SKM-1 (cell line): Measurements from ENCODE around the gene SPAG4.
A peak's percentile ranks its signal among the peaks of the same experiment; 100 is the strongest.

ENCODE experiments used
- DNase-seq: peaks from one replicate; lab custom pipeline; 2025; ENCODE audit not compliant: unreplicated experiment; lab: John Stamatoyannopoulos, UW

SPAG4 gene

DNA sequence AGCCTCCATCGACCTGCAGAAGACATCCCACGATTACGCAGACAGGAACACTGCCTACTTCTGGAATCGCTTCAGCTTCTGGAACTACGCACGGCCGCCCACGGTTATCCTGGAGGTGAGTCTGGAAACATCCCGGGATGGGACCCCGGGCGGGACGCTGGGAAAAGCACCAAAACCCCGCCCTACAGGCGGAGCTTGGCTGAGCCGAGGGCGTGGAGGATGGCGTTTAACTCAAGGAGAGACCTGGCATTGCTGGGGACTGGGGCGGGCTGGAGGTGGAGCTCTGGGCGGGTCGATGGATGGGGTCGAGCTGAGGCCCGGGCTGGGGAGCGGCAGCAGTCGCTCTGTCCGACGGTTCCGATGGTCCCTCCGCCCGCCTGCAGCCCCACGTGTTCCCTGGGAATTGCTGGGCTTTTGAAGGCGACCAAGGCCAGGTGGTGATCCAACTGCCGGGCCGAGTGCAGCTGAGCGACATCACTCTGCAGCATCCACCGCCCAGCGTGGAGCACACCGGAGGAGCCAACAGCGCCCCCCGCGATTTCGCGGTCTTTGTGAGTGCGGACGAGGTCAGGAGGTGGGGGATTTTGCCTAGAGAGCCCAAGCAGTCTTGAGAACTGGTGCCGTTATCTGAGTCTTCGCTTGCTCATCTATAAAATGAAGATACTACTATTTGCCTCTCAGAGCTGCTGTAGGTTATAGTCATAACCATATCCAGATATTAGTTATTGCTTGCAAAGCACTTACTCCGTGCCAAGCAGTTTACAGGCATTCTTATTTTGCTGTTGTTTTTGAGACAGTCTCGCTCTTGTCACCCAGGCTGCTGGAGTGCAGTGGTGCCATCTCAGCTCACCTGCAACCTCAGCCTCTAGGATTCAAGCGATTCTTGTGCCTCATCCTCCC lies 3.8 kb downstream of the SPAG4 start:
- peak; percentile 26 for DNase-seq

GRCh38 chr20:35620818-35621559 lies 5.4 kb downstream of the SPAG4 start:
- no peak for DNase-seq

- no peak for DNase-seq
These were observed 5.9 kb downstream of the SPAG4 start for GRCh38 chr20:35621560-35621946.

DNA sequence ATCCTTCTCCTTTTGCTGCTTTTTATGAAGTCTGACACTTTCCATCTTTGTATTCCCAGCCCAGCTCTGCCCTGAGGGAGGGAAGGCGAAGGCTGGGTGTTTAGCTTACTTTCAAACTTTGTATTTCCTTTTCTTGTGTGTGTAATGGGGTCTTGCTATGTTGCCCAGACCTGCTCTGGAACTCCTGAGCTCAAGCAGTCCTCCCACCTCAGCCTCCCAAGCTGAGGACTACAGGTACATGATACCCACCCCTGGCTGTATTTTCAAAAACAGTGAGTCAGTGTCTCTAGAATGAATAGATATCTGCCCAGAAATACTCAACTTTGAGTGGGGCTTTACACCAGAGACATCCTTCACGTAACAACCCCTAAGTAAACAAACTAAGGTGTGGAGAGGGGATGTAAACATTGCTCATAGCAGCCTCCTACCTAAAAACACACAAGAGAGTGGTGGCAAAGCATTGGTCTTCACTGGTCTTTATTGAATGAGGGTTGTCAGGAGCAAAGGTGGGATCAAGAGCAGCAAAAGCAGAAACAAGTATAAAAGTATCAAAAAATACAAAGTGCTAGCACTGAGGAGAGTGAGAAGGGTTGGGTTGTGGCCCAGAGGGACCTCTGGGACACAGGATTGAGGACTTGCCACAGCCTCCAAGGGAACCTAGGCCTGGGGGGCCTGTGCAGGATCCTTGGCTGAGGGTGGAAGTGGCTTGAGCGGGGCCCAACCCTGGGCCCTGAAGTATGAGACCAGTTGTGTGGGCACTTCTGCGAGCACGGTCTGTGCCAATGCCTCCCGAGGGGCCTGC lies 10.2 kb downstream of the SPAG4 start:
- no peak for DNase-seq

GRCh38 chr20:35626386-35627001 lies 10.9 kb downstream of the SPAG4 start:
- no peak for DNase-seq

DNA sequence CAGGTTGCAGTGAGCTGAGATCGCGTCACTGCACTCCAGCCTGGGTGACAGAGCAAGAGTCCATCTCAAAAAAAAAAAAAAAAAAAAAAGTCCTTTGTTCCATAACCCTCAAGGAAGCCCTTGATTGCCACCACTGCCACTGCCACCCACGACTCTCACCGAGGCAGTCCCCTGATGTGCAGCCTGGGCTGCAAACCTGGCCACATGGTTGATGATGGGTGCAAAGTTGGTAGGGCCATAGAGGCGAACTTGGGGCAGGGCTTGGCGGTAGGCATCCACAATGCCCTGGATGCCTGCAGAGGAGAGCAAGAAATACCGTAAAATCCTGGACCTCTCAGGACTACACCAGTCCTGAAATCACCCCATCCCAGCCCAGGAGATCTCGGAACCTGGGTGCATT lies 11.5 kb downstream of the SPAG4 start:
- no peak for DNase-seq

- DNase-seq = no peak
These were observed 14.0 kb downstream of the SPAG4 start for GRCh38 chr20:35629427-35630145.

GRCh38 chr20:35630636-35631035 lies 15.0 kb downstream of the SPAG4 start:
- DNase-seq = no peak

GRCh38 chr20:35632539-35633115 lies 17.0 kb downstream of the SPAG4 start:
- DNase-seq = no peak

DNA sequence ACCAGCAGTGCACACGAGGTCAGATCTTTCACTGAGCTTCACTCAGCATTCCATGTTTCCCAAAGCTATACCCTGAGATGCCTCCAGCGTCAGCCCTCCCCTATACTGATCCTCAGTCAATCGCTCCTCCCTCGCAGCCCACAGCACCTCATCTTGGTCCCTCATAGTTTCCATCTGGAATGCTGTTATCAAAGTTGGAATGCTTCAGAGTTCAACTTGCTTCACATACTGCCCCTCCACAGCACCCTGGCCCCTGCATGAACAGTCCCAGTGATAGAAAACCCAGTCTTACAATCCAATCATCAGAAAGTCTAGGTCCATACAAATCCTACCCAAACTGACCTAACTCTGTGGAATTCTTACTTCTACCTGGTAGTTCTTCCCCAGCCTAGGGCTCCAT lies 20.0 kb downstream of the SPAG4 start:
- no peak for DNase-seq

GRCh38 chr20:35636095-35636494 lies 20.5 kb downstream of the SPAG4 start:
- DNase-seq = no peak

DNA sequence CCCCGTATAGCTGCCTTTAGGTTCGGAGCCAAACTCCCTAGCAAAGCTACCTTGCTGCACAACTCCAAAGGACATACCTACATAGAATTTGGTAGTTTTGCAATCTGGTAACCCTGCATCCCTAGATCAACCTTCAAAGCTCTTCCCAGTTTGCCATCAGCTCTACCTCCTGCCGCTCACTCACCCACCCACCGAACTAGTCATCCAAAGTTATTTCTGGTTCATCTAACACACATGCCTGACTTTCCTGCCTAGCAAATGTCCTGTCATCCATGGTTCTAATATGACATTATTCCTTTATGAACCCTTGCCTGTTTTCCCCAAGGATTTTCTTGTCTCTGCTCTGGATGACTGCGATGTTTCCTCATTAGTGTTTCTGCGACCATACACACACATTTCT lies 21.6 kb downstream of the SPAG4 start:
- no peak for DNase-seq

GRCh38 chr20:35638751-35639150 lies 23.1 kb downstream of the SPAG4 start:
- no peak for DNase-seq

DNA sequence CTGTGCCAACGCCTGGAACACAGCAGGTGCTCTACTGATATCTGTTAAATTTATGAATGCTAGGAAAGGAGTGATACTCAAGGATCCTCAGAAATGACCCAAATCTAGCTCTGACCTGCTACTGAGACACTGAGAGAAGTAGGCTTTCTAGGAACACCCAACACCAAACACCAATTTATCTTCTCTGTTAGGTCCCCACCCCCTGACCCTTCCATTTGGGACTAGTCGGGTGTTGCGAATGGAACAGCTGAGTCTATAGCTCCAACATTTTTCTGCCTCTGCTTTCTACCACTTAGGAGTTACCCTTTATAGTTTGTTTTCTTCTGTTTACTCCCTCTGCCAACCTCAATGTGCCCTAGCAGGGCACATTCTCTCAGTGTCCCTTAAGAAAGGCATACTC lies 25.1 kb downstream of the SPAG4 start:
- DNase-seq = no peak

DNA sequence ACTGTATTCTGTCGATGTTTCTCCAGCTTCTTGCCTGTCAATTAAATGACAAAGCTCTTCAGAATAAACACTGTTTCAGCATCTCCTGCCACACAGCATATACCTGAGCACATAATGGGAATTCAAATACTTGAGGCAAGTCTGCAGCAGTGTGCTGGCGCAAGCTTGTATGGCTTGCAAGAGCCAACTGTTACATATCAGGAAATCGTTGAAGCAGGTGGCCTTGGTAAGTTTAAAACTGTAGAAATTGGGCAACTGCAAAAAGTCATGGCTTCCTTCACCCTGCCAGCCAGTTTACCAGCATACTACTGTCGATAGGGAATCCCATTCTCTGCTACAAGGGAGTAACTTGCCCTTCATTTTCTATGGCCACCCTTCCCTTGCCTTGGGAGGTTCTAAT lies 26.1 kb downstream of the SPAG4 start:
- DNase-seq = no peak

GRCh38 chr20:35643045-35643444 lies 27.4 kb downstream of the SPAG4 start:
- DNase-seq = no peak

- no peak for DNase-seq
These were observed 29.2 kb downstream of the SPAG4 start for GRCh38 chr20:35644806-35645205.

GRCh38 chr20:35648836-35649235 lies 33.2 kb downstream of the SPAG4 start:
- DNase-seq = no peak

DNA sequence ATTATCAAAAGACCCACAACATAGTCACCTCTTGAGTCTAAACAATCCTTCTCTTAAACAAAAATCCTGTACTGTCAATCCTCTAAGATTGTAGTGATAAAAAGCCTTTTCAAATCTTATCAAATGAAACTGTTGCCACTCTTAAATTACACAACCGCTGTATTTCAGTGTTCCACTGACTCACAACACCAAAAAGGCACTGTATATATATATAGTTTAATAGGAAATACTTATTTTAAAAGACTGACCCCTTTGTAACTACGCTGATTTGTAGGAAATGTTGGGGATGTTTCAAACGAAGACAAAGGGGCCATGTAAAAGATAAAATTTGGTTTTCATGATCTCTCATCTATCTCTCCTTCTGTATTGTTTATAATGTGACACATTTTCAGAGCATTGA lies 35.0 kb downstream of the SPAG4 start:
- no peak for DNase-seq

GRCh38 chr20:35651958-35652357 lies 36.3 kb downstream of the SPAG4 start:
- no peak for DNase-seq
